ENCODE data around the gene GATA1.
A peak's percentile ranks its signal among the peaks of the same experiment; 100 is the strongest.

GATA1 gene

DNA sequence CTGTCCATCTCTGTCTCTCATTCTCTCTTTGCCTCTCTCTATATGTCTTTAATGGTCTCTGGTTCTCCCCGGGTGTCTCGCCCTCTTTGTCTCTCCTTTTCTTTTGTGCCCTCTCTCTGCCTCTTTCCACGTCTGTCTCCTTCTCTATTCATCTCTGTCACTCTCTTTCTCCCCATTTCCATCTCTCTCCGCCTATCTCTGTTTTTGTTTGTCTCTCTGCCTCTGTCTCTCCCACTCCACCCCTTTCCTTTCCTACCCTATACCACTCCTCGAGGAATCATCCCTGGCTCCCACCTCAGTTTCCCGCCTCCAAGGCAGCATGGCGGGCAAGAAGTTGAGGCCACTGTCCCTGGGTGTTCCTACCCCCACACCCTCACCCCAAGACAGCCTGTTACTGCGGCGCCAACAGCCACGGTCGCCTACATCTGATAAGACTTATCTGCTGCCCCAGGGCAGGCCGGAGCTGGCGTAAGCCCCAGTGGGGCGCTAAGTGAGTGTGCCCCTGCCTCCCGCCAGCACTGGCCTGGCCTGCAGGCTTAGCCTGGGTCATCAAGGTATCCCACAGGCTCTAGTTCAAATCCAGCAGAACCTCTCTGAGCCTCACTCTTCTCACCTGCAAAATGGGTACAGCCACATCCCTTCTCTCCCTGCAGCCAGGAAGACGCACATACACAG, 713 bp upstream of the GATA1 start:
- DNase-seq = no peak

DNA sequence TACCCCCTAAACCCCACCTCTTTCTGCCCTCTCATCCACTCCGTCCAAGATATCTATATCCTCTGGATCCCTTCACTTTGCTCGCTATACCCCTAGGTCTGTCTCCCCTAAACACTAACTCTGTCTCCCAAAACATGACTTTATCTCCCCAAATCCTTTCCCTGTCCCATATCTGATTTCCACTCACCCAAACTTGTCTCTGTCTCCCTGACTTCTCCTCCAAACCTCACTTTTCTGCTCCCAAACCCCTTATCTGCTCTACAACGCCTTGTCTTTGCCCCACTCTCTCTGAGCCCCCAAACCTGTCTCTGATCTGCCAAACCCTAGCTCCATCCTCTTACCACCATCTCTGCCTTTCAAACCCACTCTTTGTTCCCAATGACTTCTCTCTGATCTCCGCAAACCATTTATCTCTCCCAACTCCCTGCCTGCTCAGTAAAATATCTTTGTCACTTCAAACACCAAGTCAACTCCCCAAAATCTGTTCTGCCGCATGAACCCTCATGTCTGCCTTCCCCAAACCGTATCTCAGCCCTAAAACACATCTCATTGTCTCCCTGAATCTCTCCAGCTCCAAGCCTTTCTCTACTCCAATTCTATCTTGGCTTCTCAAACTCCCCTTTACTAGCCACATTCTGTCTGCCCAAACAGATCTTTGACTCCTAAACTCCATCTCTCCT, 575 bp downstream of the GATA1 start:
- no peak for DNase-seq

DNA sequence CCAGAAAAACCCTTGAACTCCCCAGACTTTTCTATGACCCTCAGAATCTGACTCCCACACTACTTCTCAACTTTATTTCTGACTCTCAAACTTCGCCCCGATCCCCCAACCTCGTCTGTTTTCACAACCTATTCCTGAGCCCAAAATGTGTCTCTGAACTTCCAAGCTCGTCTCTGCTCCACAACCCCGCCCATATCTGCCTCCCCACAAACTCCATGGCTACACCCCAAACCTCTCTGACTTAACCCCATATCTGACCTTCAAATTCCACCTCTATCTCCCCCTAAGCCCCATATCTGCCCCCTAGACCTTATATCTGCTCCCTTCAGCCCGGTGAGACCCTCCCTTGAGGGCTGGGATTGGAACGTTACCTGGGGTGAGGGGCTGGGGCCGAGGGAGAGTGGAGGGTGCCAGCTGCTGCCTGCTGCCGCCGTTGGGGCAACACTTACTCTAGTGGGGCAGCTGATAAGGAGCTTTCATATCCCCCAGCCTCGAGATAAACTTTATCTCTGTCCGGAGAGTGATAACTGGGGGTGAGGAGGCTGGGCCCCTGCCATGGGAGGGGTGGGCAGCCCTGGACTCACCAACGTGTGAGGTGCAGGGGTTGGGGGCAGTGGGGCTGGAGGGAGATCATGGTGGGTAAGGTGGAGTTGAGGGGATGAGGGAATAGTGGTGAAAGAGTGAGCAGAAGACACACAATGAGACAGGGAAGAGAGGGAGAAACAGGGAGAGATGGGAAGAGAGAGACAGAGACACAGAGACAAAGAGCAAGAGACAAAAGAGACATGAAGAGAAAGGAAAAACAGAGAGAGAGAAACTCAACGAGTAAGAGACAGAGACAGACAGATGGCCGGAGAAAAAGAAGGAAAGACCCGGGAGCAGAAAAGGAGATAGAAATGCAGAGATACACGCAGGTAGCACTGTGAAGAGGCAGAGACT, 1.4 kb downstream of the GATA1 start:
- DNase-seq = no peak

DNA sequence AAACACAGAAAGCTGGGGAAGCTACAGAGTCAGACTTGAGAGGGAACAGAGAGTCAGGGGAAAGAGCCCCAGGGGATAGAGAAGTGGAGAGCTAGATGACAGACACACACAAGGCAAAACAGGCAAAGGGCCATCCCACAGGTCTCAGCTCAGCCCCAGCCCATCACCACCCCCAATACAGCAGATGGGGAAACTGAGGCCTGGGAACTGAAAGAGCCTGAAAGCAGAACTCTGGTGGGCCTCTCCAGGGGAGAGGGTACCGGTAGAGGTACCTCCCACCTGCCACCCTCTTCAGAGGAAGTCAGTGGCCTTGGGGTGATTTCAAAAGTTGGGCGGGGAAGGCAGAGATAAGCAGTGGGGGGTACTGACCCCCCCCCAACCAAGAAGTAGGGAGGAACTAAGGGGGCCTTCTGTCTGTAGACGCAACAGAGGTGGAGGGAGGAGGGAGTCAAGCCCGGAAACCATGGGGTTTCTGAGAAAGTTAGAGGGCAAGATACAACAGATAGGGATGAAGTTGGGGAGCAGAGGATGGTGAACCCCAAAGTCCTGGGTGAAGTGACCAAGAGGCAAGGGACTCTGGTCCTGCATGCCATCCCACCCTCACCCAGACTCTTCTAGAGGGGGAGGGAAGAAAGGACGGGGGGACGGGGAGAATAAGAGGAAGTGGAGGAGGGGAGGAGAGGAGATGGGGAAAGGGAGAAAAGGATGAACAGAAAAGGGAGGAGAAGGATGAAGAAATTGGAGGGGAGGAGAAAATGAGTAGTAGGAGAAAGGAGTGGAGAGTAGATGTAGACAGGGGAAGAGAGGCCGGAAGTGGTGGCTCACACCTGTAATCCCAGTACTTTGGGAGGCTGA, 3.2 kb downstream of the GATA1 start:
- no peak for DNase-seq

DNA sequence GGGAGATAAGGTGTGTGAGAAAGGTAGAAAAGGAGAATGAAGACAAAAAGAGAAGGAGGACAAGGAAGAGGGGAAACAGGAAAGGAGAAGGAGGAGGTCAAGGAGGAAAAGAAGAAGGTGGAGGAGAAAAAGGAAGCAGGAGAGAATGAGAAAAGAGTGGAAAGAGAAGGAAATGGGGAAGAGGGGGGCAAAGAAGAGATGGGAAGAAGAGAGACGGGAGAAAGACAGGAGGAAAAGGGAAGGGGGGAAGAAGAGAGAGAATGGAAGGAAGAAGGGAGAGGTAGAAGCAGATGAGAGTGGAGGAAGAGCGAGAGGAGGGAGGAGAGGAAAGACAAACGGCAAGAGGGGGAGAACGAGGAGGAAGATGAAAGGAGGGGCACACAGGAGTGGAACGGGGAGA, 4.1 kb downstream of the GATA1 start:
- DNase-seq = no peak

DNA sequence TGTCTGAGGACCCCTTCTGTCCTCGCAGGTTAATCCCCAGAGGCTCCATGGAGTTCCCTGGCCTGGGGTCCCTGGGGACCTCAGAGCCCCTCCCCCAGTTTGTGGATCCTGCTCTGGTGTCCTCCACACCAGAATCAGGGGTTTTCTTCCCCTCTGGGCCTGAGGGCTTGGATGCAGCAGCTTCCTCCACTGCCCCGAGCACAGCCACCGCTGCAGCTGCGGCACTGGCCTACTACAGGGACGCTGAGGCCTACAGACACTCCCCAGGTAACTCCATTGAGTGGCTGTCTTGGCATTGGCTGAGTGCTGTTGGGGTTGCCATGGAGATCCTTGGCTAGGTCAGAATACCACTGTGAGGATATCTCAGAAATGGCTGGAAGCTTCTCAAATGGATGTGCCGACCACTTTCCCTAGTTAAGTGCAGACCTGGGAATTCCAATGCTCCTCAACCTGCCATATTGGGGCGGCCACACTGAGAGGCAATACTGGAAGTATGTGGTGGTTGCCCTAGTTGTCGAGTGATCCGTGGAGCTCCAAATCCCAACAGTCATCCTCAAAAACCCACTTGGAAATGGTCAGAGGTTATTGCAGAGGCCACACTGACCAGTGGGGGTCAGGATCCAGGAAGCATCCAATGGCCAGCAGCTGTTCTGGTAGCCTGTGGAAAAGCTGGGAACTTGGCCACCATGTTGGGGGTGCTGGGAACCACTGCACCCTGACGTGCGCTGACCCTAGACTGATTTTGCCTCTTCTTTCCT, 4.9 kb downstream of the GATA1 start:
- DNase-seq = no peak

DNA sequence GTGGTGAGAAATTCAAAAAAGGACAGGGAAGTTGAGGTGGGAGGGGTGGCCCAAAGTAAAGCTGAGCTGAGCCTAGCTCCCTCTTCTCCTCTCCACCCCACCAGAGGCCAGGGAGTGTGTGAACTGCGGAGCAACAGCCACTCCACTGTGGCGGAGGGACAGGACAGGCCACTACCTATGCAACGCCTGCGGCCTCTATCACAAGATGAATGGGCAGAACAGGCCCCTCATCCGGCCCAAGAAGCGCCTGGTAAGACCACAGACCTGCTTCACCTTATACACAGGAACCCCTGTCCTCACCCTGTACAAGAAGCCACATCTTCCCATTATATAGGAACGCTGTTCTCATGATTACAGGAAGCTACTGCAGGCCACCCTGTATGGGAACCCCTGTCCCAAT, 5.8 kb downstream of the GATA1 start:
- DNase-seq = no peak

DNA sequence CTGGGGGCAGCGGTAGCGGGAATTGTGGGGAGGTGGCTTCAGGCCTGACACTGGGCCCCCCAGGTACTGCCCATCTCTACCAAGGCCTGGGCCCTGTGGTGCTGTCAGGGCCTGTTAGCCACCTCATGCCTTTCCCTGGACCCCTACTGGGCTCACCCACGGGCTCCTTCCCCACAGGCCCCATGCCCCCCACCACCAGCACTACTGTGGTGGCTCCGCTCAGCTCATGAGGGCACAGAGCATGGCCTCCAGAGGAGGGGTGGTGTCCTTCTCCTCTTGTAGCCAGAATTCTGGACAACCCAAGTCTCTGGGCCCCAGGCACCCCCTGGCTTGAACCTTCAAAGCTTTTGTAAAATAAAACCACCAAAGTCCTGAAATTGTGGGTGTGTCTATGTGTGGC, 7.5 kb downstream of the GATA1 start:
- no peak for DNase-seq

DNA sequence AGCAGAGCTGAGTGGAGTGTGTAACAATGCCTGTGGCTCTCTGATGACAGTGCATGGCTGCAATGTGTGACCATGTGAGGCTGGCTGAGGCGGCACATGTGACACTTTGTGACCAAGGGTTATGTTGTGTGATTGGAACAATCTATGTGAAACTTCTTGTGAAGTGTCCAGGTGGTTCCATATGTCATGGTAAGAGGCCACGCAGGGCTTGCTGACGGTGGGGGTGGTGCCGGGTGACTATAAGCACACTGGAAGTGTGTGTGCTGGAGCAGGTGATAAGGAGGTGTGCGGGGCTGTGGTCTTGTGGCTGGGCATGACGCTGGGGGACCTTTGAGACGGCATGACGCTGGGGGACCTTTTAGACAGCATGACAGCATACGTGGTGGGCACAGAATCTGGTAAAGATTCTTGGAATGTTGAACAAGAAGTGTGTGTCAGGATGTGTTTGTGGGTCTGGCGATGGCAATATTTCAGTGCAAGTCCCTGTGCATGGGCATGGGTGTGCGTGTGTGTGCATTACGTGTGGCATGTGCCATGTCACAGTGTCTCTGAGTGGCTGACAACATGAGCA, 8.0 kb downstream of the GATA1 start:
- no peak for DNase-seq

DNA sequence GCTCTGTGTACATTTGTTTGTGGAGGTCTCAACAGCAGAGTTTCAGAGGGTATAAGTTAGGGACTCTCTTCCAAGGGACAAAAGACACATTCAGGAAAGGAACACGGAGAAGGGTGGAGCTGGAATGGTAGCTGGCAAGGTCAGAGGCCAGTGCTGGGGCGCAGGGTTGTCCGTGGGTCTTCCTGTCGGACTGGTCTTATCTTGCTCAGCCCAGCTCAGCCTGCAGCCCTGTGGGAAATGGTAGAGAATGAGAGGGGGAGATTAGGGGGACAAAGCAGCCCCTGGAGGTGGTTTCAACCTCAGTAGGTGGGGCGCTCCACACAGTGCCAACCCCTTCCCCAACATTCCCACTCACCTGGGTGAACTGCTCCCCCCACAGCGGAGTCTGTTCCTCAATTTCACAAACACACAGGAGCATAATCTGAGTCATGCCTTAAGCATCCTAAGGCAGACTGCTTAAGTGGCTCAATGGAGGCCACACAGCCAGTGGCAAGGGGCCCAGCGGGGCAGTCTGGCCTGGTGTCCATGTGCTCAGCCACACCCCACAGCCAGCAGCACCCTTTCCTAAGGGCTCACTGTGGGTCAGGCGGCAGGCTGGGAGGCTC, 8.6 kb downstream of the GATA1 start:
- DNase-seq = no peak

DNA sequence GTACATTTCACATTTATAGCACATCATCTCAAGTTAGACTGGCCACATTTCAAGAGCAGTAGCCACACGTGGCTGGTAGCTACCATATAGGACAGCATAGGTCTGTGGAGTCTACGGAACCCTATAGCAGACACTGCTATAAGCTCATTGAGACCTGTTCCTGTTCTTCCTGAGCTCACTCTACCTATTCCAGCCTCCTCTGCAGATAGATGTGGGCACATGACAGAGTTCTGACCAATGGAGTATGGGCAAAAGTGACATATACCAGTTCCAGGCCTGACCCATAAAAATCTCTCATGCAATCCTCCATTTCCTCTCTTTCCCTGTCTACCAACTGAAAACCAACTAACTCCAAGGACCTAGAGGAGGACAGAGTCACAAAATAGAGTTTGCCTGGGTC, 11.9 kb downstream of the GATA1 start:
- DNase-seq = no peak

DNA sequence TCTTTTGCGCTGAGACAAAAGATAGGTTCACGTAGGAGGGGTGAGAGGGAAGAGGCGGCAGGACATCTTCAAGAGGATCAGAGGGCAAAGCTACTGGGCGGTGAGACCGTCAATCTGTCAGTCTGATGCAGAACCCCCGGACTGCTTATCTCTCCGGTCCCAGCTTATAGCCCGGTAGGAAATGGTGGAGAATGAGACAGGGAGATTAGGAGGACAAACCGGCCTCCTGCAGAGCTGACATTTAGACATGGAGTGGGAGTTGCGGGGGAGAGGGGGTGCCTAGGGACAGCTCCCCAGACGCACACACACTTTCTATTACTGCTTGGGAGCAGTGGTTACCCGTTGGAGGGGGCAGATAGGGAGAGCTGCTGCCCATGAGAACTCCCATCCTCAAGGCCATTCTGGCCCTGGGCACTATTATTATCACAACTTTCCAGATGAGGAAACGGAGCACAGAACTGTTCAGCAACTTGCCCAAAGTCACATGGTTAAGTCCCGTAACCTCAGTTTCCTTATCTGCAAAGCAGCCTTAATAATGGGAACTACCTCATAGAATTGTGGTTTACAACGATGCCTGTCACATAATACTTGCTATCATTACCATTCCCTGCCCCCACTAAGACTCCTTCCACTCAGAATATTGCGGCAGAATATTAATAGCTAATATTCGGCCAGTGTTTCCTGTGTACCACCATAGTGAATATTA, 14.3 kb downstream of the GATA1 start:
- no peak for DNase-seq

DNA sequence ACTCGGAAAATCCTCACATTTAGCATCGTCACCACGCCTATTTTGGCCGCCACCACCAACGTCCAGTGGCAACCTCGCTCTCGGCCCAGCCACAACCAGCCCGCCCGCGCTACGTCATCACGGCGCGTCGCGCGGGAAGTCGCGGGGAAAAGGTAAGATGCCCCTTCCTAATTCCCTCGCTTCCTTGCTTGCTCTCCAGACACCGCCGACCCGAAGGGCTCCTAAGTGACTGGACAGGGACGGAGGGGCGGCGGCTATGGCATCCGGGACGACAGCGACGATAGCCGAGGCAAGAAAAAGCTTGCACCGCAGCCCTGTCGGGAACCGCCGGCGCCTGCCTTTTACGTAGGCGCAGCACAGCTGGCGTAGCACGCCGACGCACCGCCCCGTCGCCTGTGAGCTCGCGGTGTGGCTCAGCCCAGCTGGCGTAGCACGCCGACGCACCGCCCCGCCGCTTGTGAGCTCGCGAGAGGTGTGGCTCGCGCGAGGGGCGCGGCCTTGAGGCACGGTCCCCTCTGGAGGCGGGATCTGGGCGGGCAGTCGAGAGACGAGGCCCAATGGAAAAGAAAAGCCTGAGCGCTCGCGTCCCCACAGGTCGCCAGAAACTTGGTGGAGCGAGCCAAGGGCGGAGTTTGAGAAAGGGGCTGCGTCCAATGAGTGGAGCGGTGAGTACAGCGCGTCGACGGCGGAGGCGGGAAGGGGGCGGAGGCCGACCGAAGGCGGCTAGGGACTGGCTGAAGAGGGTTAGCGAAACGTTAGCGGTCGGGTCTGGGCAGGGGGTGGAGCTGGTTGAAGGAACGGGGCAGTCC, 15.1 kb downstream of the GATA1 start, which contains the start of gene HDAC6:
TSS of gene HDAC6 (plus strand) at position 788 of the 809 bp plus-strand sequence. CDS start 626 bp downstream, outside the sequence.
- DNase-seq = peak; percentile 96

DNA sequence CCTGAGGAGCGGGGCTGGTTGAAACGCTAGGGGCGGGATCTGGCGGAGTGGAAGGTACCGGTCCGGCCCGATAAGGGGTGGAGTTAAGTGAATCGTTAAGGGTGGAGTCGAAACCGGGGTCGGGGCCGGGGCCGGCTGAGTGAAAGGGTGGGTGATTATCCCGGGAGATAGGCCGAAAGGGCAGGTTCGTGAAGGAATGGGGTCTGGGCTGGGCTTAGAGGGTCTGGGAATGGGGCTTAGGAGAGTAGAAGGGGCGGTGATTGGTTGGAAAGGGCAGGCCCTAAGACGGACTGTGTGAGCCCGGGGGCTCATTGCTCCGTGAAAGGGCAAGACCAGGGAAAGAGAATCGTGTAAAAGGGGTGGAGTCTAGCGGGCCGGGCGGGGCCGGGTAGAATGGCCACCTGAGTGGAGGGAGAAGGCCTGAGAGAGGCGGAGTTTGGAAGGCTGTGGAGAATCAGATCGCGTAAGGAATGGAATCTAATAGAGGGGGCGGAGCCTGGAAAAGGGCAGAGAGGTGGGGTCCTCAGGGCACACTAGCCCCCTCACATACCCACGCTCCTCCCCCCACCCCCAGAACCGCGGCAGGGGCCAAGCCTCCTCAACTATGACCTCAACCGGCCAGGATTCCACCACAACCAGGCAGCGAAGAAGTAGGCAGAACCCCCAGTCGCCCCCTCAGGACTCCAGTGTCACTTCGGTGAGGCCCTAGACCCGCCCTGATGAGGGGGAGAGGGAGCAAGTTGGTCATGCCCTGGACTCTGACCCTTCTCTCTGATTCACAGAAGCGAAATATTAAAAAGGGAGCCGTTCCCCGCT, 15.9 kb downstream of the GATA1 start:
- DNase-seq = peak; percentile 68

DNA sequence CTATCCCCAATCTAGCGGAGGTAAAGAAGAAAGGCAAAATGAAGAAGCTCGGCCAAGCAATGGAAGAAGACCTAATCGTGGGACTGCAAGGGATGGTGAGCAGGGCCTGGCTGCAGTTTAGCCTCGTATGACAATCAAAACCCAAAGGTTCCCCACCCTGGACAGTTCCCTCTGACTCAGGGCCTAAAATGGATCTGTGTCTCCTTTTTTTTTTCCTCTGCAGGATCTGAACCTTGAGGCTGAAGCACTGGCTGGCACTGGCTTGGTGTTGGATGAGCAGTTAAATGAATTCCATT, 16.5 kb downstream of the GATA1 start:
- no peak for DNase-seq

DNA sequence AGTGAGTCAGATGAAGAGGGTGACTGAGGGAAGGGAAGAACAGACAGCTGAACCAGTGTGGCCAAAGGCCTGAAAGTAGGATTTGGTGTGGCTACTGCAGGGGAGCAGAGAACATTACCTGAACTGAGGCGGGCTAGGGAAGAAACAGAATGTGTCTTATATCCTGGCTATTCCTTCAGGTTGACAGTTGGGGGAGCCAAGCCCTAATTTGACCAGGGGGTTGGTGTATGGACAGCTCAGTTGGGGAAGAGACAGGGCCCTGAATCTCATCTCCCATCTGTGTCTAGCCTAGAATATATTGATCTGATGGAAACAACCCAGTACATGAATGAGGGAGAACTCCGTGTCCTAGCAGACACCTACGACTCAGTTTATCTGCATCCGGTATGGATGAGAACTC, 19.7 kb downstream of the GATA1 start:
- DNase-seq = no peak

DNA sequence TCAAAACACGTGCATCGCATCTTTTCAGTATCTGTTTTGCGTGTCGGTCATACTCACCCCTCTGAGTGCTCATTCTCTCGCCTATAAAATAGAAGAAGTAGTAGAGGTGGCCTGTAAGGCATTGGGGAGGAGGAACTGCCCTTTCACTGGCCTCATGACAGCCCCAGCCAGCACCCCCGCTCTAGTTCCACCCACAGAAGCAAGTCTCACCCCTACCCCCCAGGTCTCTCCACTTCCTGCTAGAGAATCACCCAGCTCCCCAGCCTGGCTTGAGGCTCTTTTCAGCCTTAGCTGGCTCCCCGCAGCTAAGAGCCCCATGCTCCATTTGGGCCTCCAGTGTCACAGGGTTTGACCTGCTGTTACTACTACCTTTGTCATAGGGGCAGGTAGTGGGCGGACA, 27.3 kb downstream of the GATA1 start:
- no peak for DNase-seq

DNA sequence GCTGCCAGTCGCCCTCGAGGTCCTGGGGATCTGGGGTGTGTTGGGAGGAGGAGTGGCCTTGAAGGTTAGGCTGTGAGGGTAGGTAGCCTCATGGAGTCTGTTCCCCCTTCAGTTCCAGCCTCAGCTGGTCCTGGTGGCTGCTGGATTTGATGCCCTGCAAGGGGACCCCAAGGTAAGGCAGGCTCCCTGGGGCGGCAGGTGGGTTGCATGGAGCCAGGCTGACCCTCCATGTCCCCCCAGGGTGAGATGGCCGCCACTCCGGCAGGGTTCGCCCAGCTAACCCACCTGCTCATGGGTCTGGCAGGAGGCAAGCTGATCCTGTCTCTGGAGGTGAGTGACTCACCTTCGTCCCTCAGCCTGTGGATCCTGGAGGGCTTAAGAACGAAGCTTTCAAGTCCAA, 28.3 kb downstream of the GATA1 start:
- DNase-seq = no peak

DNA sequence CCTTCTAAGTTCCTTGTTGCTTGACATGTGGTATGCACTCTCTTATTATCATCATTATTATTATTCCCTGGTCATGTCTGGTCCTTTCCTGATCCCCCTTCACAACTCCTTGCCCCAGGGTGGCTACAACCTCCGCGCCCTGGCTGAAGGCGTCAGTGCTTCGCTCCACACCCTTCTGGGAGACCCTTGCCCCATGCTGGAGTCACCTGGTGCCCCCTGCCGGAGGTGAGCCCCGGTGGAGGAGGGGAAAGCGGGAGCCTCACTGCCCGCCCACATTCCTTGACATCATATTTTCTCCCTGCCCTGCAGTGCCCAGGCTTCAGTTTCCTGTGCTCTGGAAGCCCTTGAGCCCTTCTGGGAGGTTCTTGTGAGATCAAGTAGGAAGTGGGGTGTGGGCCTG, 28.9 kb downstream of the GATA1 start:
- DNase-seq = no peak
